A549 treated with CpdA at 1 μM for 4 hours (cell line): Measurements from ENCODE around the gene IFITM2. TPM values are rescaled to one million over a fixed set of nuclear protein-coding genes. Genes with fewer than 3 reads are reported as not detected.

Experiments used
- total RNA-seq: library from RNA; stranded (reverse); fragments of 200-300 nt; extraction: Qiagen RNA extraction; gene quantifications from 5 replicates; pipeline ENCODE4 v1.2.3, GENCODE V29; 2022; ENCODE audit warnings: low read depth

Gene IFITM2
- 55.4 to 67.4 TPM (median 60.2 TPM) in 5 replicates for total RNA-seq

DNA sequence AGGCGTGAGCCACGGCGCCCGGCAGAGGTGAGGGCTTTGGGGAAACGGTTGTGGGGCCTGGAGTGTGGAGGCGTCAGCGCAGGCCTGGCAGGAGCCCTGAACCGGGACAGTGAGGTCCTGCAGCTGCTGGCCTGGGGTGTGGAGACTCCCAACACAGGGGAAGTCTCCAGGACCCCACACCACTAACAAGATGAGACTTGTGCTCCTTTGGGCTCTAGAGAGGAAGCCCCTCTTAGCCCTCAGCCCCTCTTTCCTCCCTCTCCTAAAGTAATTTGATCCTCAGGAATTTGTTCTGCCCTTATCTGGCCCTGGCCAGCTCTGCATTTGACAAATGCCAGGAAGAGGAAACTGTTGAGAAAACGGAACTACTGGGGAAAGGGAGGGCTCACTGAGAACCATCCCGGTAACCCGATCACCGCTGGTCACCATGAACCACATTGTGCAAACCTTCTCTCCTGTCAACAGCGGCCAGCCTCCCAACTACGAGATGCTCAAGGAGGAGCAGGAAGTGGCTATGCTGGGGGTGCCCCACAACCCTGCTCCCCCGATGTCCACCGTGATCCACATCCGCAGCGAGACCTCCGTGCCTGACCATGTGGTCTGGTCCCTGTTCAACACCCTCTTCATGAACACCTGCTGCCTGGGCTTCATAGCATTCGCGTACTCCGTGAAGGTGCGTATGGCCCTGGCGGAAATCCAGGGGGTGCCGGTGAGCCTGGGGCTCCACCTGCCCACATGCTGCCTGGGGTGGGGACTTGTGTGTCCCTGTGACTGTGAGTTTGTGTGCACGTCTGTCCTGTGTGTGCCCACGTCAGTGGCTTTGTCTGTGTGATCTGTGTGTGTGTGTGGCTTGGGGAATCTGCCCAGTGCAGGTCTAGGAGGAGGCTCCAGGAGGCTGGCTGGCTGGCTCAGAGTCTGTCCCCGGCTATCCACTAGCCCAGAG is at the start of gene IFITM2:
TSS of gene IFITM2 (plus strand) at position 51 of the 943 bp plus-strand sequence. CDS start at position 428, 377 bp downstream.

DNA sequence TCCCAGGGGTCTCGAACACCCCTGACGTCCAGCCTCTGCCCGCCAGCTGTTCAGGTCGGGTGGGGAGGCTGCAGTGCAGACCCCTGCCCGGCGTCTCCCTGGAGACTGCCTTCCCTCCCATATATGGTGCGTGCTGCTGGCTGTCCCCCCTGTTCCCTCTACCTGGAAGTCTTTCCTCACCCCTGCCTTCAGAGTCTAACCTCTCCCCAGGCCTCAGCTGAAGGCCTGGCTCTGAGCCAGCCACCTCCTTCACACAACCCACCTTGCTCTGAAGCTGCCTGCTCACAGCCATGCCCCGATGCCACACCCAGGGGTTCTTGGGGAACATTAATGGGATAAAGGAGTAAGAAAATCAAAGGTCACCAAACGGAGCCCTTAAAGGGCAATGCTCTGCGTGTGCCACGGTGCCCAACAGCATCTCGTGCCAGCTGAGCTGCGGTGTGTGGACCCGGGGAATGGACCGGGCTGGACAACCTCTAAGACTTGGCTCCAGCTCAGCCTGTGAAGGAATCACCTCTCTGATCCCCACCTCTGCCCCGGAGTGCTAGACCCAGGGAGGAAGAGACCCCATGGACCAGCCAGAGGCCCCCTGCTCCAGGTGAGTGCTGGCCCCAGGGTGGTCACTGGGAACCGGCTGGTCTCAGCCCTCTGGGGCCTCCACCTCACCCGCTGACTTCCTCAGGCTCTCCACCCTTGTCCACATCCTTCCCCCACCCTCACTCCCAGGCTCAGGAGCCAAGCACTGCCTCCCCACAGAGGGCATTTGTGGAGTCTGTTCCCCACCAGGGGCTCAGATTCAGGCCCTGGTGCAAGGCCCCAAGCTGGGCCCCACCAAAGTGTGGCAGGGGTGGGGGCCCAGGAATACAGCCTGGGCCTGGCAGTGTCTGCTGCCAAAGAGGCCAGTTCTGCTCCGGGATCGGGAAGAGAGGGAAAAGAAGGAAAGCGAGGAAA is 29.3 kb upstream of the IFITM2 start, which contains the start of gene NLRP6:
TSS of gene NLRP6 (plus strand) at position 407 of the 951 bp plus-strand sequence. CDS start at position 570, 163 bp downstream.

DNA sequence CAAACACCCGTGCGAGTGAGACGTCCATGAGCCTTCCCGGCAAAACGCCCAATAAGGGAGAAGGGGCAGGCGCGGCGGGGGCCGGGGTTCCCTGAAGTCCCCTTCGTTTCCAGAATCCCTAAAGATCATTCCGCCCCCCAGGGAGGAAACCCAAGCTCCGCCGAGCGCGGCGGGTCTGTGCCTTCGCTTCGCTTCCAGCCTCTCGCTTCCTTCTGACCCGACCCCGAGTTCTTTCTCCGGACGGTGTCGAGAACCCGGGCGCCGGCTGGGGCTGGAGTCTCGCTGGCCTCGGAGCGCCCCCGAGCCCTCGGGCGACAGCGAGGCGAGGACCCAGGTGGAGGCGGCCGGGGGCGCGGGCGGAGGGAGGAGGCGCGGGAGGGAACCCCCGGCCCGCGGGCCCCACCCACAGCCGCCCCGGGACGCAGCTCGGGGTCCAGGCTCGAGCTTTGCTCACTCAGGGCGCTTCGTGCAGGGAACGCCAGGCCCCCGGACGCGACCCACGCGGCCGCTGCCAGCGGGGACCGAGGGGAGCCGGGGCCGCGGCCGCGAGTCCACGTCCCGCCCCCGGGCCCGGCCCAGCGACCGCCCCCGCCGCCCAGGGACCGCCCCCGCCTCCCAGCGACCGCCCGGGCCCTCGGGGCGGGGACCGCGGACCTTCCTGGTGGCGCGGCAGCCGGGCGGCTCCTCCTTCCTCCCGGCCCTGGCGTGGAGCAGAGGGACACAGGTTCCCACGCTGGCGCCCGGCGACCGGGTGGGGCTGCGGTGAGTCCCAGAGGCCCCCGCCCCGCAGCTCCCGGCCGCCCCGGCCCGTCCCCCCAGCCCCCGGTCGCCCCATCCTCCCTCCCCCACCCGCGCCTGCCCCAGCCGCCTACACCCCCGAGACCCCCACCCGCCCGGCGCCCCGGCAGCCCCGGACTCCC is 18.9 kb upstream of the IFITM2 start, which contains the start of gene PGGHG:
TSS of gene PGGHG (plus strand) at position 649 of the 920 bp plus-strand sequence. CDS start 691 bp downstream, outside the sequence.

DNA sequence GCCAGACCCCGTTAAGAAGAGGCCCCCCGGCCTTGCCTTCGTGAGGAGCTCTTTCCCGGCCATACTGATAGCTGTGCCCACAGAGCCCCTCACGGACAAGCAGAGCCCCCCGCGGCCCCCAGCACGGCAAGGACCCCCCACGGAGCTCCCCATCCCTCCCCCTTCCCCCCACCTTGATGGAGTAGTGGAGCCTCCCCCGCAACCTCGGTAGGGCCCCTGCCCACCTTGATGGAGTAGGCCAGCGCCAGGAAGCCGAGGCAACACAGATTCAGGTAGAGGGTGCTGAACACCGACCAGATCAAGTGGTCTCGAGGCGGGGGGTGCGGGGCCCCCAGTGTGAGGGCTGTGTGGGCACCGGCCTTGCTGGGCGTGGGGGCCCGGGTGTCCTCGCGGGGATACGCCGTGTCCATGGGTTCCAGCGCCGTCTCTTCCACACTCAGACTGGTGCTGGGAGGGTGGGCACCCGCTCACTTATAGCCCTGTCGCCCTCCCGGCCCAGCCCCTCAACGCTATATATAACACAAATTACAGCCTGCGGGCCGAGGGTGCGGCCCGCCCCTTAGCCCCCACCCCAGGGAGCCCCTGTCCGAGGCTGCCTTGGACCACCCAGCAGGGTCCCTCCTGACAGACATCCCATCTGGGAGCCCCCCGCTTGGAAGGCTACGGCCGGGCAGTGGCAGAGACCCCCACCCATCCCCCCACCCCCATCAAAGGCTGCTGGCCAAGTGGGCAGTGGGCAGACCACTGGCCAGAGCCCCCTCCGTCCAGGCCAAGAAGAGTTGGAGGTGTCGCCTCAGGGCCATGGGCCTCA is 8.3 kb upstream of the IFITM2 start, which contains the start of gene IFITM5:
TSS of gene IFITM5 (minus strand) at position 446 of the 811 bp plus-strand sequence. CDS start at position 410, 36 bp downstream.

DNA sequence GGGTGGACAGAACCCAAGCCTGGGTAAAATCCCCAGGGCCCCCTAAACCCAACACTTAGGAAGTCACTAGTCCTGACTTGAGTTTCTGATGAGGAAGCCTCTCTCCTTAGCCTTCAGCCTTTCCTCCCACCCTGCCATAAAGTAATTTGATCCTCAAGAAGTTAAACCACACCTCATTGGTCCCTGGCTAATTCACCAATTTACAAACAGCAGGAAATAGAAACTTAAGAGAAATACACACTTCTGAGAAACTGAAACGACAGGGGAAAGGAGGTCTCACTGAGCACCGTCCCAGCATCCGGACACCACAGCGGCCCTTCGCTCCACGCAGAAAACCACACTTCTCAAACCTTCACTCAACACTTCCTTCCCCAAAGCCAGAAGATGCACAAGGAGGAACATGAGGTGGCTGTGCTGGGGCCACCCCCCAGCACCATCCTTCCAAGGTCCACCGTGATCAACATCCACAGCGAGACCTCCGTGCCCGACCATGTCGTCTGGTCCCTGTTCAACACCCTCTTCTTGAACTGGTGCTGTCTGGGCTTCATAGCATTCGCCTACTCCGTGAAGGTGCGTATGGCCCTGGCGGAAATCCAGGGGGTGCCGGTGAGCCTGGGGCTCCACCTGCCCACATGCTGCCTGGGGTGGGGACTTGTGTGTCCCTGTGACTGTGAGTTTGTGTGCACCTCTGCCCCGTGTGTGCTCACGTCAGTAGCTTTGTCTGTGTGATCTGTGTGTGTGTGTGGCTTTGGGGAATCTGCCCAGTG is 6.4 kb downstream of the IFITM2 start, which contains the start of gene IFITM1:
TSS of gene IFITM1 (plus strand) at position 254 of the 767 bp plus-strand sequence. CDS start at position 385, 131 bp downstream.

Other genes starting within 250 kb of the IFITM2 start
- not detected in 5 replicates for gene SCGB1C1, start 114.7 kb upstream of the IFITM2 start, total RNA-seq
- gene BET1L, start 100.4 kb upstream of the IFITM2 start, total RNA-seq: 42.6 to 47.9 TPM (median 47.6 TPM) in 5 replicates
- gene RIC8A, start 100.1 kb upstream of the IFITM2 start, total RNA-seq: 100 to 124 TPM (median 116 TPM) in 5 replicates
- gene SIRT3, start 71.5 kb upstream of the IFITM2 start, total RNA-seq: 17.0 to 20.0 TPM (median 19.5 TPM) in 5 replicates
- gene PSMD13, start 70.8 kb upstream of the IFITM2 start, total RNA-seq: 163 to 204 TPM (median 177 TPM) in 5 replicates
- not detected in 5 replicates for gene NLRP6, start 29.4 kb upstream of the IFITM2 start, total RNA-seq
- gene PGGHG, start 18.7 kb upstream of the IFITM2 start, total RNA-seq: 8.3 to 14.0 TPM (median 9.9 TPM) in 5 replicates
- gene IFITM5, start 8.3 kb upstream of the IFITM2 start, total RNA-seq: 0.08 TPM in 1 of 5 replicates, not detected in the others
- 0.24 to 0.82 TPM (median 0.49 TPM) in 4 of 5 replicates, not detected in the other for gene IFITM1, start 6.2 kb downstream of the IFITM2 start, total RNA-seq
- gene IFITM3, start 13.0 kb downstream of the IFITM2 start, total RNA-seq: 20.3 to 33.4 TPM (median 29.1 TPM) in 5 replicates
- gene B4GALNT4, start 61.7 kb downstream of the IFITM2 start, total RNA-seq: 9.3 to 23.3 TPM (median 15.1 TPM) in 5 replicates
- 31.0 to 40.9 TPM (median 35.4 TPM) in 5 replicates for gene PKP3, start 86.4 kb downstream of the IFITM2 start, total RNA-seq
- 58.8 to 99.8 TPM (median 88.2 TPM) in 5 replicates for gene SIGIRR, start 107.2 kb downstream of the IFITM2 start, total RNA-seq
- 0.51 to 1.2 TPM (median 0.77 TPM) in 5 replicates for gene ANO9, start 134.2 kb downstream of the IFITM2 start, total RNA-seq
- gene PTDSS2, start 142.5 kb downstream of the IFITM2 start, total RNA-seq: 35.2 to 48.4 TPM (median 45.1 TPM) in 5 replicates
- gene RNH1, start 199.4 kb downstream of the IFITM2 start, total RNA-seq: 122 to 172 TPM (median 165 TPM) in 5 replicates
- gene HRAS, start 227.8 kb downstream of the IFITM2 start, total RNA-seq: 92.4 to 151 TPM (median 143 TPM) in 5 replicates
- 0.55 to 0.74 TPM (median 0.66 TPM) in 5 replicates for gene LRRC56, start 229.7 kb downstream of the IFITM2 start, total RNA-seq